Endometrial microvascular endothelial cells (primary cell): ENCODE measurements around the gene KCTD1. TPM values are rescaled to one million over a fixed set of nuclear protein-coding genes. Genes with fewer than 3 reads are reported as not detected.

Experiments
- in situ Hi-C: cut with HindIII; loops from 2 replicates; pipeline ENCODE4 v1.10.0; 2017; ENCODE audit warnings: low sequenced_read_pairs, low pct_unique_long_range_greater_than_20kb; ENCODE audit errors: inconsistent ontology term
- total RNA-seq: library from RNA; depleted of rRNA; stranded (reverse); fragments of >200 nt; gene quantifications from one replicate; pipeline ENCODE4 v1.2.3, GENCODE V29; 2015; ENCODE audit errors: inconsistent ontology term

KCTD1 gene
- total RNA-seq, 1 donor from 2014 or later: 8.3 TPM

GRCh38 chr18:26491194-26491816 is 57.0 kb downstream of the KCTD1 start:
- in situ Hi-C loops: no loop called here

GRCh38 chr18:26489881-26490280 is 58.5 kb downstream of the KCTD1 start:
- in situ Hi-C loops: no loop called here

DNA sequence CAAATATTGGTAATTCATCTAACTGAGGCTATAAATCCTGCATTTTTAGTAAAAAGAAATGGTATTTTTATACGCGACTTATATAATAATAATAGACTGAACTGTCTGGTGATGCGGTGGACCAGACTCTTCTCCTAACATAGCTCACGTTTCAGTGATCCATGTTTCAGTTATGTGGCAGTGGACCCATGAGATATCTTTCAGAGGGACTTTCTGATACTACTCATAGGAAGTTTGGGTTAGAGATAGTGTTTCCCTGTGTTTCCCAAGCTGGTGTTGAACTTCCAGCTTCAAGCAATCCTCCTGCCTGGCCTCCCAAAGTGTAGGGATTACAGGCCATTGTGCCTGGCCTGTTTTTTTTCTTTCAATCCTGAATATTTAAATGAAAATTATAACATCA is 59.2 kb downstream of the KCTD1 start:
- in situ Hi-C loops: no loop called here

DNA sequence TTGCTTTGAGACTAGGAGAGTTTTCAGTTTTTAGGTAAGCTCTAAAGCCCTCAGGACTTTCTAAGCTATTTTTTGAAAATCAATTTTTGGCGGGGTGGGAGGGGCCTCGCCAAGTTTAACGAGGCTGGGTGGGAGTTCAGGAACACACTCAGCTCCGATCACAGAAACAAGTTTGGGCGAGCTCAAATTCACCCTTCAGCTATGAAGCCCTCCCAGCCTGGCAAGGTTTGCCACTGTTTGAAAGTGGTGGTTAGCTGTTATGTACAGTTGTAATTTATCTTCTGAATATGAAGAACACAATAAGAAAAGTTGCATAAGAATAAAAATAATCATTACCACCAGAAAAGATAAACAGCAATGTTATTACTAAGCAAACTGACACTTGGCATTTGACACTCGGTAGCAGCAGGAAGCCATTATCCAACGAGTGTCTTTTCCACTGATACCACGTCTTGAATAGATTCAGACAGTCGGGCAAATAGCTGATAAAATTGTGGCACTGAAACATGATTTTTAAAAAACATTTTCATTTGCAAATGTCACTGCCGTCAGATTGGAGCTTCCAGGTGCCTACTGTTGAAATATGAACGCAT is 59.8 kb downstream of the KCTD1 start:
- in situ Hi-C loops: no loop called here

DNA sequence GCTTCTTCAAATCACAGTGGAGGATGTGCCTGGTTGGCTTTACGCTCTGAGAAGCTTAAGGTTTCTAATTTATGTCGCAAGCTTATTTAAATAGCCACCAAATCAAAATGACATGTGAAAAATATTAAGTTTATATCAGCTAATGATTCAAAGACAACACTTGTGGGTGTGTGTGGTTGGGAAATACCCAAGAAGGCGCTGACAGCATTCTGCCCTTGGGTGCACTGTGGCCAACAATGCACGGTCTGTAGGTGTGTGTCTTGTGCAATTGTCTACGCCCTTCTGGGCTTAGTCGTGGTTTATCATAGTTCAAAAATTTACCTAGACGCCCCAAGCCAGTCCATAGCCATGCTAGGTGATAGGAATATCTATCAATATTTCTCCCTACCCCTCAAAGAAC is 60.9 kb downstream of the KCTD1 start:
- in situ Hi-C loops: no loop called here

DNA sequence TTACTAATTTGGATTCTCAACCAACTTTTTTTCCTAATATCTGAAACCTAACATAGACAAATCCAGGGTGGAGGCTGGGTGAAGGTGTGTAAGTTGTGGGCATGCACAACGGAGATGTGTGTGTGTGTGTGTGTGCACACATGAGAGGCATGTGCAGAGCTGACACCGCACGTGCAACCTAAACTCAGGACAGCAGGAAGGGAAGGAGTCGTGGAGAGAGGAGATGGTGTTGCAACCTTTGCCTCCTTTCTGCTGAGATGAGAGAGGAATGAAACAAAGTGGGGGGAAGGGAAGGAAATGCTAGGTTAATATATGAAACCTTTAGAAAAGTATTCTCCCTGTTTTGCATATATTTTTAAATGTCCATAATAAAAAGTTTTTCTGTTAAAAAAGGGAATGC is 64.7 kb downstream of the KCTD1 start:
- in situ Hi-C loops: no loop called here

GRCh38 chr18:26482569-26482968 is 65.8 kb downstream of the KCTD1 start:
- in situ Hi-C loops: no loop called here

- in situ Hi-C loops: no loop called here
Measured at GRCh38 chr18:26480897-26481795, 67.2 kb downstream of the KCTD1 start.

- in situ Hi-C loops: no loop called here
Measured at GRCh38 chr18:26479681-26480079, 68.7 kb downstream of the KCTD1 start.

DNA sequence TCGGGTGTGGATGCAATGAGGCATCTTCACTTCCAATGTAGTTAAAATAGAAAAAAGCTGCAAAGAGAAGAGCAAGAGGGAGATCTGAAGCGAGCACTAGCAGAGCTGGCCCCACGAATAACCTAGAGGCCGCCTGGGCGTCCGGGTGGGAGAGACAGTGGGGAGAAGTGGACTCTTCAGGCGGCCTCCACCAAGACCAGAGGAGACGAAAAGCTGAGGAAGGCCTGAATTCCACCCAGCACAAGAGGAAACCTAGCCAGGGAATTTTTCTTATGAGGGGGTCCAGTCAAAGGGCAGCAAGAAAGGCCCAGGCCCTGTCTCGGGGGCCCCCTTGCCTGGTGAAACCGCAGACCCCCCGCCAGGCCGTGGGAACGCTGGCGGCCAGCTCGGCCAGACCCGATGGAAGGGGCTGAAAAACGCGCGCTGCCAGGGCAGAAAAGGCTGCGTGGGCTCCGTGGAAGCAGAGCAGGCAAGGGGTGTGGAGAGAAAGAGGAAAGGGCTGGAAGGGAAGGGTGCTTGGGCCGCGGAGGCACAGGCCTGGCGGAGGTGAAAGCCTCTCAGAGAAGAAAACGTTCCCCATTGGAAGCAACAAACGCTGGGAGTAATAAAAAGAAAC is 69.2 kb downstream of the KCTD1 start:
- in situ Hi-C loops: no loop called here

DNA sequence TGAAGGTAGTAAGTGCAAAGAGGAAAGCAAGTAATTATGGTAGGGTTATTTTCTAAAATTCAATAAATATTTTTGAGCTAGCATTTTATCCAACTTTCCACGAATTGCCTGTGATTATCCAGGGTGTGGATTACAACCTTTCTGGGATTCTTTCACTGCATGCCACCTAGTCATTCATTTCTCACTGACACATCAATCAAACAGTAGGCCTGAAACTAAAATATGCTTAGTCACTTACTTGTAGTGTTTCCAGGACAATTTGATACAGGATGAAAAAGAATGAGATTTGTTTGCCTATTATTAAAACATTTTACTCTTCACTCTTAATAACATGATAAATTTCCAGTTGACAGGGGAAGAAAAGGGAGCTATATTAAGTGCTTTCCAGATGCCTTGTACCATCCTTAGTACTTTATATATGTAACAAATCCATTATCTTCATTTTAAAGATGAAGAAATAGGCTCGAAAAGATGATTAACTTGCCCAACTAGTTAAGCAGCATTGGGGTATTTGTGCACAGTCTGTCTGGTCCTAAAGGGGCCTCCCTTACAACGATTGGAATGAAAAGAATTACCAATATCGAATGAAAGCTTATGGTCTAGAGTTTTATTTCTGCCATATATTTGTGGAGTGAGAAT is 70.4 kb downstream of the KCTD1 start:
- in situ Hi-C loops: no loop called here

- in situ Hi-C loops: no loop called here
Measured at GRCh38 chr18:26476697-26477096, 71.7 kb downstream of the KCTD1 start.

GRCh38 chr18:26474542-26474941 is 73.8 kb downstream of the KCTD1 start:
- in situ Hi-C loops: no loop called here

GRCh38 chr18:26473672-26474071 is 74.7 kb downstream of the KCTD1 start:
- in situ Hi-C loops: no loop called here

GRCh38 chr18:26471826-26472225 is 76.5 kb downstream of the KCTD1 start:
- in situ Hi-C loops: no loop called here

DNA sequence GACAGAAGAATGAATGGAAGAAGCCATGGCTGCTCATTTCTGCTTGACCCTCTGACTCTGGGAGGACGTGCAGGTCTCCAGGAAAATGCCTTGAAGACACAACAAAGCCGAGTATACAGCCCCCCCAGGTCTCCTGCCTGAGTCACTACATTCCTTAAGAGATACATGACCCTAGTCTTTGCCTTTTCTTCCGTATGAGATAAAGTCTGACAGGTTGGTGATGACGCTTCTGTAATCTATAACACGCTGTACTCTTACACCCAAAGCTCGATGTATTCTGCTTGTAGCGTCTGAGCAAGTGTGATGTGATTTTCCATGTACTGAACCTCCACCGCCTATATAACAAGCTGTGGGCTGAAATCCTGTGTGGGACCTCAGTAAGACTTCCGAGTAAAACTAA is 77.3 kb downstream of the KCTD1 start:
- in situ Hi-C loops: no loop called here

GRCh38 chr18:26470011-26470637 is 78.2 kb downstream of the KCTD1 start:
- in situ Hi-C loops: no loop called here

DNA sequence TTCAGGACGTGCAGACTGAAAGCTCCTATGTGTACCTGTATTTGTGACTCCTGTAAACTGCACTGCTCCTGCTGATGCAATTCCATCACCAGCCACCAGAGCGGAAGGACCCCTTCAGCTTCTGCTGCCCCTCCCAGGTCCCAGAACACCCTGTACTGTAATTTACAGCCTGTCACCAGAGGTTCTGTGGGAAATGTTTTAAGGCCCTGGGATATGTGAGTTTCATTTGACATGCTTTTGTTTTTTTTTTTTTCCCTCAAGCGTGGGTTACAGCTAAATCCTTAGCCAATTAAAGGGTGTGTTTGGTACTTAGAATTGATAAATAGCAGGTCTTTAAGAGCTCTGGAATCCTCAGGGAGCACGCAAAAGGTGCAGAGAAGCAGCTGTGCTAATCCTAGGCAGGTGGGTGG is 79.4 kb downstream of the KCTD1 start:
- in situ Hi-C loops: no loop called here

DNA sequence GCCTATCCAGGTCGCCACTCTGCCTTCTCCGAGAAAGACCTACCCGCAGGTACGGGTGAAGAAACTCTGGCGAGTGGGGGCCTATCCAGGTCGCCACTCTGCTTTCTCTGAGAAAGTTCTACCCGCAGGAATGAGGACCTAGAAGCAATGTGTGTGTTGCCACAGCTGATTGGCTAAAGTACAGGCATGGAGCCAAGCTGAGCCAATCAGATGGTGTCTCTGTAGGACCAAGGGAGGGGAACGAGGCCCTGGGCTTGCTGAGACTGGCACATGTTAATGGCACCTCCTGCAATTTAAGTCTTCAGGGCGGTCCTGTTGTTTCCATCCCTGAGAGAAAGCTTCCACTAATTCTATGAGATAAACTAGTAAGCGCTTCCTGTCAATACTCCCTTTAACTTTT is 82.3 kb downstream of the KCTD1 start:
- in situ Hi-C loops: no loop called here
